ENCODE data around the gene PLXND1. TPM values are rescaled to one million over a fixed set of nuclear protein-coding genes. Genes with fewer than 3 reads are reported as not detected.

The PLXND1 gene
- total RNA-seq, 1 experiment from 2014 or later, result 26.3 TPM

GRCh38 chr3:129610276-129610675 lies 3.8 kb upstream of the PLXND1 start:
- H3K9me3 Mint-ChIP-seq (ENCODE audit: unreplicated experiment), result no peaks in the 10 kb centered on the region
- CTCF ChIA-PET, result interaction anchor here (0.8 kb wide), 1 partner anchor 120 kb away, joined by 4 read pairs; no protein-coding TSS in a partner anchor
- BruUV-seq (replicated peaks), result no TSS peak
- Histone ChIP-seq H3K36me3 (ENCODE audit: control insufficient read depth, insufficient read depth, low read length) (no peaks in the 10 kb centered on the region), H3K4me1 (peaks cover 22% of the 10 kb centered on the region), H3K4me3 (ENCODE audit: low read depth, low read length) (no peak overlapping the region), H3K9me3 (no peaks in the 10 kb centered on the region), H3K27me3 (replicated peaks; ENCODE audit: control insufficient read depth, insufficient read depth, low read length) (no peaks in the 10 kb centered on the region)
- peaks cover 6% of the 10 kb centered on the region for H3K4me1 Mint-ChIP-seq (ENCODE audit: low read depth, unreplicated experiment)
- no peaks in the 10 kb centered on the region for H3K27me3 Mint-ChIP-seq (ENCODE audit: insufficient read depth, unreplicated experiment)
- H3K27ac Mint-ChIP-seq (ENCODE audit: unreplicated experiment), result no peak overlapping the region
- TF ChIP-seq CTCF (IDR thresholded peaks at IDR 0.05; ENCODE audit: insufficient read depth in 1 of 2, low read depth in 1 of 2, low read length in 1 of 2, severe bottlenecking in 1 of 2, unreplicated experiment in 1 of 2), result no peak
- H3K36me3 Mint-ChIP-seq (ENCODE audit: insufficient read depth, unreplicated experiment), result peaks cover 7% of the 10 kb centered on the region
- intact Hi-C loops (cut with micrococcal nuclease; ENCODE audit: unreplicated experiment), result no loop called here
- no peak overlapping the region for H3K4me3 Mint-ChIP-seq (ENCODE audit: unreplicated experiment)
- POLR2A ChIA-PET, result no interaction called here
- no peak for DNase-seq

- intact Hi-C loops (cut with micrococcal nuclease; ENCODE audit: unreplicated experiment), result loop anchor here (5.0 kb wide), 1 partner anchor 117 kb away; no protein-coding TSS in a partner anchor
- Histone ChIP-seq H3K27me3 (replicated peaks; ENCODE audit: control insufficient read depth, insufficient read depth, low read length) (no peaks in the 10 kb centered on the region), H3K4me1 (peaks cover 24% of the 10 kb centered on the region), H3K36me3 (ENCODE audit: control insufficient read depth, insufficient read depth, low read length) (no peaks in the 10 kb centered on the region), H3K9me3 (no peaks in the 10 kb centered on the region), H3K4me3 (ENCODE audit: low read depth, low read length) (no peak overlapping the region)
- DNase-seq, result no peak
- no TSS peak for BruUV-seq (replicated peaks)
- no peak overlapping the region for H3K4me3 Mint-ChIP-seq (ENCODE audit: unreplicated experiment)
- peaks cover 7% of the 10 kb centered on the region for H3K36me3 Mint-ChIP-seq (ENCODE audit: insufficient read depth, unreplicated experiment)
- POLR2A ChIA-PET, result no interaction called here
- H3K27ac Mint-ChIP-seq (ENCODE audit: unreplicated experiment), result no peak overlapping the region
- no peaks in the 10 kb centered on the region for H3K9me3 Mint-ChIP-seq (ENCODE audit: unreplicated experiment)
- no peaks in the 10 kb centered on the region for H3K27me3 Mint-ChIP-seq (ENCODE audit: insufficient read depth, unreplicated experiment)
- TF ChIP-seq CTCF (IDR thresholded peaks at IDR 0.05; ENCODE audit: insufficient read depth in 1 of 2, low read depth in 1 of 2, low read length in 1 of 2, severe bottlenecking in 1 of 2, unreplicated experiment in 1 of 2), result no peak
- peaks cover 7% of the 10 kb centered on the region for H3K4me1 Mint-ChIP-seq (ENCODE audit: low read depth, unreplicated experiment)
- CTCF ChIA-PET, result interaction anchor here (0.8 kb wide), 1 partner anchor 120 kb away, joined by 4 read pairs; no protein-coding TSS in a partner anchor
These were observed 3.2 kb upstream of the PLXND1 start for GRCh38 chr3:129609591-129610182.

- ChIA-PET CTCF (no interaction called here), POLR2A (no interaction called here)
- no TSS peak for BruUV-seq (replicated peaks)
- H3K36me3 Mint-ChIP-seq (ENCODE audit: insufficient read depth, unreplicated experiment), result peaks cover 7% of the 10 kb centered on the region
- TF ChIP-seq CTCF (IDR thresholded peaks at IDR 0.05; ENCODE audit: insufficient read depth in 1 of 2, low read depth in 1 of 2, low read length in 1 of 2, severe bottlenecking in 1 of 2, unreplicated experiment in 1 of 2), result no peak
- H3K4me3 ChIP-seq (ENCODE audit: low read depth, low read length), result no peak overlapping the region
- no peaks in the 10 kb centered on the region for H3K27me3 Mint-ChIP-seq (ENCODE audit: insufficient read depth, unreplicated experiment)
- intact Hi-C loops (cut with micrococcal nuclease; ENCODE audit: unreplicated experiment), result loop anchor here (5.0 kb wide), 1 partner anchor 117 kb away; no protein-coding TSS in a partner anchor
- H3K9me3 Mint-ChIP-seq (ENCODE audit: unreplicated experiment), result no peaks in the 10 kb centered on the region
- H3K36me3 ChIP-seq (ENCODE audit: control insufficient read depth, insufficient read depth, low read length), result no peaks in the 10 kb centered on the region
- peaks cover 13% of the 10 kb centered on the region for H3K4me1 Mint-ChIP-seq (ENCODE audit: low read depth, unreplicated experiment)
- no peaks in the 10 kb centered on the region for H3K9me3 ChIP-seq
- H3K27me3 ChIP-seq (replicated peaks; ENCODE audit: control insufficient read depth, insufficient read depth, low read length), result no peaks in the 10 kb centered on the region
- peaks cover 30% of the 10 kb centered on the region for H3K4me1 ChIP-seq
- DNase-seq, result no peak
- no peak overlapping the region for H3K27ac Mint-ChIP-seq (ENCODE audit: unreplicated experiment)
- H3K4me3 Mint-ChIP-seq (ENCODE audit: unreplicated experiment), result peak overlapping the region; percentile 14
These were observed 2.6 kb upstream of the PLXND1 start for GRCh38 chr3:129608936-129609590.

Measured in Caco-2 (cell line).